Glutamatergic neuron (in vitro differentiated cells): ENCODE measurements around the gene MTSS2. TPM values are rescaled to one million over a fixed set of nuclear protein-coding genes. Genes with fewer than 3 reads are reported as not detected.

ENCODE experiments used
- DNase-seq: peaks from one replicate; pipeline ENCODE4 v3.0.0; 2022
- H3K27ac Mint-ChIP-seq: one replicate; pipeline ENCODE4 v1.8.0; 2020; ENCODE audit warnings: mild to moderate bottlenecking, mixed read lengths, inconsistent platforms; ENCODE audit not compliant: unreplicated experiment
- H3K27me3 Mint-ChIP-seq: one replicate; pipeline ENCODE4 v1.8.0; 2020; ENCODE audit warnings: mild to moderate bottlenecking, moderate library complexity, mixed read lengths, inconsistent platforms; ENCODE audit not compliant: unreplicated experiment
- H3K36me3 Mint-ChIP-seq: one replicate; pipeline ENCODE4 v1.8.0; 2020; ENCODE audit warnings: mild to moderate bottlenecking, mixed read lengths, inconsistent platforms; ENCODE audit not compliant: unreplicated experiment
- H3K4me1 Mint-ChIP-seq: one replicate; pipeline ENCODE4 v1.8.0; 2020; ENCODE audit warnings: mild to moderate bottlenecking, low read depth, mixed read lengths, inconsistent platforms; ENCODE audit not compliant: unreplicated experiment
- H3K4me3 Mint-ChIP-seq: one replicate; pipeline ENCODE4 v1.8.0; 2020; ENCODE audit warnings: mild to moderate bottlenecking, mixed read lengths, inconsistent platforms; ENCODE audit not compliant: unreplicated experiment
- H3K9me3 Mint-ChIP-seq: one replicate; pipeline ENCODE4 v1.8.0; 2020; ENCODE audit warnings: mild to moderate bottlenecking, moderate library complexity, mixed read lengths, inconsistent platforms; ENCODE audit not compliant: unreplicated experiment
- CTCF ChIP-seq: fragments of 200-600 bp; sonication (generic); IDR thresholded peaks from one replicate; pipeline ENCODE4 v1.5.0; 2021; ENCODE audit not compliant: partially characterized antibody, unreplicated experiment
- total RNA-seq: library from RNA; stranded (reverse); fragmentation: NEBNext Ultra II Directional; extraction: Animal tissue kit (Norgen Biotek cat#: 25700); gene quantifications from one replicate; pipeline ENCODE4 v1.2.1, GENCODE V29; 2021; ENCODE audit not compliant: unreplicated experiment

The MTSS2 gene
- total RNA-seq, 1 donor from 2014 or later = 36.2 TPM

GRCh38 chr16:70665806-70666735 is 19.8 kb downstream of the MTSS2 start:
- Mint-ChIP-seq H3K4me1 (peaks cover 4% of the 10 kb centered on the region), H3K9me3 (no peaks in the 10 kb centered on the region), H3K27ac (peak overlapping the region; percentile 39), H3K27me3 (peaks cover 2% of the 10 kb centered on the region), H3K4me3 (no peak overlapping the region), H3K36me3 (peaks cover 28% of the 10 kb centered on the region)
- no peak for DNase-seq
- no peak for TF ChIP-seq CTCF

DNA sequence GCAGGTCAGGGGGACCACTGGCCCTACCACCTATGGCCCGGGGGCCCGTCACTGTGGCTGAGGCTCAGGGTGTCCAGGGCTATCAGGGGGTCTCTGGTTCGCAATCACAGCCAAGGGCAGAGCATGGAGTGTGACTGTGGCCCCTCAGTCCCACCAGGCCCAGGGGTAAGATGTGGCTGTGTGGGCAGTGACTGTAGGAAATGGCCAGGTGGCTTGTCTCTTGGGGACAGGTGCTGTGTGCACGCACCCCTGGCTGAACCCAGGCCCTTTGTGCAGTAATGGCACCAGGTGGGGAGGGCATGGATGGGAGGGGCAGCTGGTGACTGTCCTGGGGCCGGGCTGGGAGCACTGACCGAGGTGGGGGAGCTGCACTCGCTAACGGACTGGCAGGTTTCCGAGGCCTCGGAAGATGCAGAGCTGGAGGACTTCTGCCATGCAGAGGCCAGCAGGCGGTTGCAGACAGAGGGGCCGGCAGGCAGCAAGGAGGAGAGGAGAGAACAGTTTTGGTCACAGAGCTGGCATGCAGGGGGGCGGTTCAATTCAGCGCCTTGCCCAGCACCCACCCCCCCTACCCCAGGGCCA is 20.6 kb downstream of the MTSS2 start:
- Mint-ChIP-seq H3K9me3 (no peaks in the 10 kb centered on the region), H3K36me3 (peaks cover 24% of the 10 kb centered on the region), H3K27me3 (peaks cover 2% of the 10 kb centered on the region), H3K4me1 (peaks cover 6% of the 10 kb centered on the region), H3K4me3 (no peak overlapping the region), H3K27ac (no peak overlapping the region)
- DNase-seq = no peak
- no peak for TF ChIP-seq CTCF

DNA sequence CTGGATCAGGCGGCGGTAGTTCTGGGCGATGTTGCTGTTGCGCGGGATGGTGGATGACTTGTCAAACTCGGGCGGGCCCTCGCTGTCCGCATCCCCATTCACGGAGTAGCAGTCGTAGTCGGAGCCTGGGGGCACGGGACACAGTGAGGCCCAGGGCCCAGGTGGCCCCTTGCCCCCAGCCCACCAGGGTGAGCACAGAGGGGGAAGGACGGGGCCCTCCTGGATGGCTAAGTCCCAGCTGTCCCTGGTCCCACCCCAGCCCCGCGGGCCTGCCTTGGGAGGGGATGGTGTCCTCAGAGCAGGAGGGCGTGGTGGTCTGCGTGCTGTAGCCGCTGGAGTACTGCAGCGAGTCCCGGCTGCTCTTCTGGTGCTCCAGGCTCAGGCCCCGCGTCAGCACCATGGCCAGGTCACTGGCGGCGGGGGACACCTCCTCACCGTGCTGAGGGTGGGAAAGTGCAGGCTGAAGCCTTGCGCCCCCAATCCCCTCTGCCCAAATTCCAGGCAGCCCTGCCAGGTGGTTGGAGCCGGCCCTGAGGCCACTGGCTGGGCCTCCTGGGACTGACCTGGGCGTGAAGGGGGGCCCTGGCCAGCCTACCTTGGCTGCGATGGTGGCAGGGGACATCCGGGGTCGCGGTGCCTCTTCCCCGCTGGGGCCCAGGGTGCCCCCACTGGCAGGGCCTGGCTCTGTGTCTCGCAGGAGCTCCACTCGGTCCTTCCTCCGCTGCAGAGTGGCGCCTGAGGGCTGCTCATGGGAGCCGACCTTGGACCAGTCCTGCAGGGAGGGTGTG is 21.3 kb downstream of the MTSS2 start:
- Mint-ChIP-seq H3K4me3 (no peak overlapping the region), H3K27ac (no peak overlapping the region), H3K9me3 (no peaks in the 10 kb centered on the region), H3K27me3 (peaks cover 2% of the 10 kb centered on the region), H3K4me1 (peaks cover 6% of the 10 kb centered on the region), H3K36me3 (peaks cover 20% of the 10 kb centered on the region)
- no peak for DNase-seq
- TF ChIP-seq CTCF = no peak

DNA sequence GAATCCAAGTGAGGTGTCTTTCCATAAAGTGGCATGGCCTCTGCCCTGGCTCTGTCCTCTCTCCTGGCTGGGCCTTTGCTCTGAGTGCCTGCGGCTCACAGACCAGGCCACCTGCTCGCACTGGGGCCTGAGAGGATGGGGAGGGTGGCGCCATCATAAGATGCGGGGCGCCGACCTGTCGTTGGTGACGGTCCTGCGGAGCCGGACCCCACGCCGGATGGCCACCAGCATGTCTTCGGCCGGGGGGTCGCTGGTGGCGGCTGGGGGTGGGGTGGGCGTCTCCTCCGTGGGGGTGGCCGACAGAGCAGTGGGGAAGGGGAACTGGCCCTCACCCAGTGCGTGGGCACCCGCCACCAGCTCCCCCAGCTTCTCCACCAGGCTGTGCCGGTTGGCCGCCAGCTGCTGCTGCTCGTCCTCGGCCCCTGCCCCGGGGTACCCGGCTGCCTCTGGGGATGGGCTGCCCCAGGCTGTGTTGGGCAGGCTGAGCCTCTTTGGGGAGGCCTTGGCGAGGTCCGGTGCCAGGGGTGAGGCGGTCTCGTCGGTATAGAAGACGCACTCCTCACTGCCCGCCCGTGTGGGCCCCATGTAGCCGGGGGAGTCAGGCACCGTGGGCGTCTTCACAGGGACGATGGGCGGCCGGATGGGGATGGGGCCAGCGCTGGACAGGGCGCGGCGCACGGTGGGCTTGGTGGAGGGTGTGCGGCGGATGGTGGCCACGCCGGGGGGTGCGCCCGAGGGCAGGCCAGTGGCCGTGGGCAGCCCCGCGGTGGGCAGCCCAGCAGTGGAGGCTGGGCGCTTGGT is 22.1 kb downstream of the MTSS2 start:
- no peak for TF ChIP-seq CTCF
- Mint-ChIP-seq H3K4me3 (no peak overlapping the region), H3K4me1 (peaks cover 6% of the 10 kb centered on the region), H3K36me3 (peaks cover 14% of the 10 kb centered on the region), H3K9me3 (no peaks in the 10 kb centered on the region), H3K27ac (no peak overlapping the region), H3K27me3 (peaks cover 2% of the 10 kb centered on the region)
- no peak for DNase-seq
